K562 (cell line): Measurements from ENCODE around the gene CHST8.

Source experiments
- ATF1 ChIP-seq, 2 experiments: fragments of 450-650 bp in 1 of 2; IDR thresholded peaks; 2 replicates each; pipeline ENCODE4 v1.6.1; 2016; ENCODE audit warnings: missing compliant biosample characterization in 1 of 2, missing genetic modification characterization in 1 of 2
- ATF2 ChIP-seq: sonication (generic); formaldehyde crosslinking; IDR thresholded peaks from 2 replicates; pipeline ENCODE4 v1.8.1; 2022; ENCODE audit warnings: missing genetic modification reagents
- BRD4 ChIP-seq: fragments of 200-600 bp; sonication (generic); IDR thresholded peaks from 2 replicates; pipeline ENCODE4 v1.6.1; 2017; ENCODE audit warnings: inconsistent platforms
- CHD4 ChIP-seq: fragments of 200-600 bp; sonication (generic); IDR thresholded peaks from 3 replicates; pipeline ENCODE4 v1.6.1; 2012; ENCODE audit warnings: low read depth, mild to moderate bottlenecking, mixed read lengths, low read length, inconsistent platforms; ENCODE audit not compliant: insufficient read depth, insufficient replicate concordance, poor library complexity, severe bottlenecking
- CTCF ChIP-seq, 3 experiments: IDR thresholded peaks in 2 of 3; conservative IDR thresholded peaks in 1 of 3; 2 replicates each; pipeline ENCODE4 v1.5.1; 2011 to 2012; ENCODE audit warnings: low read length in 3 of 3, mild to moderate bottlenecking in 3 of 3, control low read depth in 2 of 3, improper control_type of control experiment in 1 of 3, inconsistent platforms in 1 of 3, low read depth in 1 of 3, mixed read lengths in 1 of 3, moderate library complexity in 1 of 3; ENCODE audit not compliant: insufficient read depth in 2 of 3
- EZH2 ChIP-seq: IDR thresholded peaks from 2 replicates; pipeline ENCODE4 v1.6.1; 2012; ENCODE audit warnings: low read depth, mild to moderate bottlenecking, inconsistent platforms, low read length, borderline replicate concordance
- NCOA2 ChIP-seq, 2 experiments: fragments of 450-650 bp; IDR thresholded peaks; 2 replicates each; pipeline ENCODE4 v1.6.1; 2018; ENCODE audit warnings: mild to moderate bottlenecking in 2 of 2, moderate library complexity in 1 of 2; ENCODE audit not compliant: partially characterized antibody in 2 of 2
- NELFE ChIP-seq: IDR thresholded peaks from 2 replicates; pipeline ENCODE4 v1.6.1; 2011; ENCODE audit warnings: mild to moderate bottlenecking; ENCODE audit not compliant: insufficient read depth, insufficient read length
- NONO ChIP-seq, 2 experiments: fragments of 200-400 bp in 1 of 2; fragments of 450-650 bp in 1 of 2; formaldehyde crosslinking in 1 of 2; IDR thresholded peaks; 2 replicates each; pipeline ENCODE4 v1.6.1; 2017; ENCODE audit warnings: low read depth in 2 of 2, mild to moderate bottlenecking in 2 of 2, moderate library complexity in 2 of 2, low read length in 1 of 2
- SRF ChIP-seq, 2 experiments: fragments of 250-450, 450-650 bp in 1 of 2; sonication (Bioruptor Pico) in 1 of 2; sonication (generic) in 1 of 2; formaldehyde crosslinking; IDR thresholded peaks; 2 replicates each; pipeline versions ENCODE4 v1.5.0 to v1.5.1; 2020 to 2022; ENCODE audit warnings: mild to moderate bottlenecking in 1 of 2, missing genetic modification reagents in 1 of 2
- TCF7 ChIP-seq: sonication (generic); IDR thresholded peaks from 2 replicates; pipeline ENCODE4 v1.6.1; 2016; ENCODE audit warnings: antibody characterized with exemption, borderline replicate concordance
- YBX1 ChIP-seq: fragments of 450-650 bp; IDR thresholded peaks from 2 replicates; pipeline ENCODE4 v1.7.1; 2016; ENCODE audit warnings: mild to moderate bottlenecking
- ZBTB17 ChIP-seq: fragments of 450-650 bp; formaldehyde crosslinking; IDR thresholded peaks from 2 replicates; pipeline ENCODE4 v1.4.0; 2020; ENCODE audit warnings: mild to moderate bottlenecking
- ZNF830 ChIP-seq: fragments of 250-450 bp; sonication (Bioruptor Pico); IDR thresholded peaks from 2 replicates; pipeline ENCODE4 v1.5.0; 2021; ENCODE audit warnings: mild to moderate bottlenecking

- TF ChIP-seq TCF7 = no peak
- TF ChIP-seq CTCF (IDR thresholded peaks at IDR 0.05 in 2 of 3, conservative IDR thresholded peaks at IDR 0.05 in 1 of 3; ENCODE audit: insufficient read depth in 2 of 3, low read depth in 1 of 3, low read length in 3 of 3) = no peak
- TF ChIP-seq ZNF830 = no peak
- TF ChIP-seq NONO (IDR thresholded peaks at IDR 0.05; ENCODE audit: low read depth in 2 of 2, low read length in 1 of 2) = no peak
- no peak for TF ChIP-seq YBX1
- no peak for TF ChIP-seq EZH2
- no peak for TF ChIP-seq ATF2 (CRISPR knock-in tag)
- TF ChIP-seq BRD4 = no peak
- no peak for TF ChIP-seq SRF (CRISPR knock-in tag; IDR thresholded peaks at IDR 0.05)
- no peak for TF ChIP-seq NELFE
- TF ChIP-seq NCOA2 (IDR thresholded peaks at IDR 0.05; ENCODE audit: partially characterized antibody in 2 of 2) = no peak
- TF ChIP-seq CHD4 = no peak
- TF ChIP-seq ATF1 (CRISPR knock-in tag; IDR thresholded peaks at IDR 0.05) = no peak
- no peak for TF ChIP-seq ATF1 (tag; IDR thresholded peaks at IDR 0.05)
- no peak for TF ChIP-seq ZBTB17 (CRISPR knock-in tag)
Measured at GRCh38 chr19:33804021-33804799, 182.5 kb downstream of the CHST8 start.
